HG02840 (cell line): ENCODE data around the gene ULBP3.
"Not testable (repeated sequence)": the region's sequence is repeated elsewhere in the genome, so short reads cannot be mapped to it uniquely, and the experiment has no call there.

Experiments used
- ATAC-seq: cut with Tn5 transposase; IDR thresholded peaks from one replicate; pipeline ENCODE4 v1.9.1; 2021; ENCODE audit warnings: mild to moderate bottlenecking, moderate library complexity, moderate number of reproducible peaks; ENCODE audit not compliant: unreplicated experiment, low FRiP score

The ULBP3 gene

DNA sequence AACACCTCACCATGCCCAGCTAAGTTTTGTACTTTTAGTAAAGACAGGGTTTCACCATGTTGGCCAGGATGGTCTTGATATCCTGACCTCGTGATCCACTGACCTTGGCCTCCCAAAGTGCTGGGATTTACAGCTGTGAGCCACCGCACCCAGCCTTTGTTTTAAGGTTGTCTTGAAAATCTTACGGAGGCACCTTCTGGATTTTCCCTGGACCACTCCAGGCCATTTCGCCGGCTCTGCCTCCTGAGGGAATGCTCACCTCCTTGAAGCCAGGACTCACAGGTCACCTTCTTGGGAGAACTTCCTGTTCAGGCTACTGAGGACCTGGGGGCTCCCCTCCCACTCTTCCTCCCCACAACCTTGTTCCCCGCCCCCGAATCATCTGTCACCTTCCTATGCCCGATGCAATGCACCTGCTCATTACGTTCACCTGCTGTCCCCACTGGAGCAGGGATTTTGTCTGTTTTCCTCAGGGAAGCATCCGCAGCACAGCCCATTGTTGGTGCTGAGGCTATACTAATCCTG, 24.2 kb downstream of the ULBP3 start:
- ATAC-seq = no peak

DNA sequence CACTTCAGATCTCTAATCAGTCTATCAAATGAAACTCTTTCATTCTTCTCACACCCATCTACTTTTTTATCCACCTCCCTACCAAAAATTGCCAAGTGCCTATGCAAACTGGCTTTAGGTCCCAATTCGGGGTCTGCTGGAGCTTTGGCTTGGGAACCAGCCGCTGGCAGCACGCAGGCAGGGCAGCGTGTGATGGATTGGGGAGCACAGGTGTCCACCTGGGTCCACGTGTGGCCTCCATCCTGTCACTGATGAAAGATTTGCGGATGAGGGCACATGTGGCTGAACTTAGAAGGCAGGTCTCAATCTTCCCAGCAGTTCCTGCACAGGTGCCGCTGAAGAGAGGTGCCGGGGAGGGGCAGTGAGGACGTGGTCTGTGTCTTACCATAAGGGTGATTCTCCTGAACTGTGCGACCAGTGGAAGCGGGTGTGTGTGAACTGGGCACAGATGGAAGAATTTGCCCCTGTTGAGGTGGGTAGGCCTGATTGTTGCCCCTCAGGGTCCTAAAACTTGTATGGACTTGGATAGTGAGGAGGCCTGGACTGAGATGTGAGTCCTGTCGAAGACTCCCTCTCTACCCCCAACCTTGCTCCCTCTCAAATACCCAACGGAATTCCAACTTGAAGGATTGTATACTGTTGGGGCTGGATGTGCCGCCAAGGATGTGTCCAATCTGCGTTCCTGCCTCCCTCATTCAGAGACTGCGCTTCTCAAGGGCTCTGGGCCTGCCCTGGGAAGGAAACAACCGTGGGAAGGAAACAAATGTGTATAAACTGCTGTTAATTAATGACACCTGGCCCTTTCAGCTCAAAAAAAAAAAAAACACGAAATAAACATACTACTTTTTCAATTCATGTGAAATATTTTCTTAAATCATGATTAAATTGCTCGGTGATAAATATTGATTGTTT, 25.2 kb downstream of the ULBP3 start:
- ATAC-seq = no peak

DNA sequence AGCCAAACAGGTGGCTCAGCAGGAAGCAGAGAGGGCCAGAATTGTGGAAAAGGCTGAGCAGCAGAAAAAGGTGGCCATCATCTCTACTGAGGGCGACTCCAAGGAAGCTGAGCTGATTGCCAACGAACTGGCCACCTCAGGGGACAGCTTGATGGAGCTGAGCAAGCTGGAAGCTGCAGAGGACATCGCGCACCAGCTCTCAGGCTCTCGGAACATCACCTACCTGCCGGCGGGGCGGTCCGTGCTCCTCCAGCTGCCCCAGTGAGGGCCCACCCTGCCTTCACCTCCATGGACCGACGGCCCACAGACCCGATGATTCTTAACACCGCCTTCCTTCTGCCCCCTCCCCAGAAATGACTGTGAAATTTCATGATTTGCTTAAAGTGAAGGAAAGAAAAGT, 25.8 kb downstream of the ULBP3 start:
- ATAC-seq = no peak

DNA sequence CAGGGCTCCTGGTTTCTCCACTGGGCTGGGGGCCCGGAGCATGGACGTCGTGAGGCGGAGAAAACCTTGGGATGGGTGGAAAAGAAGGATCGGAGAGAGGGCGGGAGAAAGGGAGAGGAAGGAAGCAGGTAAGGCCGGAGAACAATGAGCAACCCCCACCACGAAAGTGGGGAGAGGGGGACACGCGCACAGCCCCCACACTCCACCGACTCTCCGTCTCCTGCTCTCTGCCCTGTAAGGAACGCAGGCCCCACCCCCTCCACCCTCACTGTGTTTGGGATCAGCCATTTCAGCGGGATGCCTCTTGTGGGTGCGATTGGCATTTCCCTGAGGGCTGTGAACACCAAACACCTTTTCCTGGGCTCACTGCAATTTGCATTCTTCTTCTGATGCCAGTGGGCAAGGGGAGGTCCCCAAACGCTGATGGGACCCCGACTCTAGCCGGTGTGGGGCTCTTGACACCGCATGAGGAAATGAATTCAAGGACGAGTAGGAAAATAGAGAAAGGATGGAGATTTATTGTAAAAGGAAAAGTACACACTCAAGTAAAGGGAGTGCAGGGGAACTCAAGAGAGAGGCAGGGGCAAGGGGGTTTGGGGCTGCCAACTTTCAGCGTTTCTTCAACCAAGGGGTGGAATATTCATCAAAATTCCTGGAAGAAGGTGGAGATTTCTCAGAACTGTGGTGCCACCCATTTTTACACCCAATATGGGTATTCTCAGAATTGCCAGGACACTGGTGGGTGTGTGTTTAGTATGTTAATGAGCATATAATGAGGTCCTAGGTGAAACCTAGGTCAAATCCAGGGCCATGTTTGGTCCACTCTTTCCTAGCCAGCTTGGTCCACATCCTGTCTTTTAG, 30.5 kb downstream of the ULBP3 start:
- ATAC-seq = no peak

DNA sequence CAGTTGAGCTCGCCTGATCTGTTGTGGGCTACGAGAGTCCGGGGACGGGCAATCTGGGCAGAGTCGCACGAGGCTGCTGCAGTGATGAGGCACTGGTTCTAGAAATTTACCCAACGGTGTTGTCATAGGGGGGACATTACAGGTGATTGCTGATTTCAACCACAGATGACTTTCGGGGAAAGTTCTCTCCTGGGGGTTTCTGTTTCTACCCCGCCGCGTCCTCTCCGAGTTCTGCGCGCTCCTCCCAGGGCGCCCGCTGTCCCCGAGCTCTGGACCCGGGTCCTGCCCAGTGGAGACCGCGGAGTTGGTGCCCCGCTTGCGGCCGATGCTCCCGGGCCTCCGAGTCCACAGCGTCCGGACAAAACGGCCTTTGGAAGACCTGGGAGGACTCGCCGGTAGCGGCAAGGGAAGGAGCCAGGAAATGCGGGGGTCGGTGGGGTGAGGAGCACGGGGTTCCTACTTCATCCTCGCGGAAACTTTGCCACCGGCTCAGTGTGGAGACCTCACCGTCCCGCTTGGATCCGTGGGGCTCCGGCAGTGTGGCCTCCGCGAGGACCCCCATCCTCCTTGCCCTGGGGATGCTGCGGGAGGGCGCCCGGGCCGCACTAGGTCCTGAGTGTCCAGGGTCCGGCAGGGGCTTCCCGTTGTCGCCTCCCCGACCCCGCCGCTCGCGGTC, 31.3 kb downstream of the ULBP3 start:
- no peak for ATAC-seq

DNA sequence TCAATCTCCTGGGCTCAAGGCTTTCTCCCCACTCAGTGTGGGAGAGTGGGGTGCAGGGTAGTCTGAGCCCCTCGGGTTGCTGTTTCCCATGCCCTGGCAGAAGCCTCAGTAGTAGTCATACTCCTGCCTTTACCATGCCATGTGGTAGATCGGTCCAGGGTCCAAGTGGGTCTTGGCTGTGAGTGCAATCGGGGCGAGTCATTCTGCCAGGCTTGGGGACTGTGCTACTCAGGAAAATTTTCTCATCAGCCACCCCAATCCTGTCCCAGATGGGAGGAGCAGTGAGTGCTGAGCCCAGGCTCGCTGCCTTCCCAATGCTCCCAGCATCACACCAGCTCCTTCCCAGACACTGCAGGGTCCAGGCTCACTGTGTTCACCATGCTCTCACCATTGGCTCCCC, 32.8 kb downstream of the ULBP3 start:
- ATAC-seq = no peak

DNA sequence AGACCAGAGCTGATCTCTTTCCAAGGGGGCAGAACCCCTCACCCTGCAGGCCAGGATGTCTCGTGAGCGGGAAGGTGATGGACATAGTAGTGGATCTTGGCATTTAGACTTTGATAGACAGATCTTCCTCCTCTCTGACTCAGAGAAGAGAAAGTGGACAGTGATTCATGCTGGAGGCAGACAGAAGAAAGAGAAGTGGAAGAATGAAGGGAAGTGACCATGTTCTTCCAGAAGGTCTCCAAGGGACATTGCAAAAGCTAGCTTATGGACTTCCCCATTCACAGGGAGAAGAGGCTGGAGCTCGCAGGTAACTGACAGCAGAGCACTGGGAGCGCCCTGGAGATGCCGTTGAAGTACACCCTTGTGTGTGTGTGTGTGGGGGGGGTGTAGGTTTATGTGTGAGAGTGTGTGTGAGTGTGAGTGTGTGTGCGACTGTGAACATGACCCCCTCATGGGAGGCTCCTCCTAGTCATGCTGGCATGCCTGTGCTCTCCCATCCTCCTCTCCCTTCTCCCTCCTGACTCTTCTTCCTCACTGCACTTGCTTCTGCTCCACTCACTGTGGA, 35.6 kb downstream of the ULBP3 start:
- no peak for ATAC-seq

DNA sequence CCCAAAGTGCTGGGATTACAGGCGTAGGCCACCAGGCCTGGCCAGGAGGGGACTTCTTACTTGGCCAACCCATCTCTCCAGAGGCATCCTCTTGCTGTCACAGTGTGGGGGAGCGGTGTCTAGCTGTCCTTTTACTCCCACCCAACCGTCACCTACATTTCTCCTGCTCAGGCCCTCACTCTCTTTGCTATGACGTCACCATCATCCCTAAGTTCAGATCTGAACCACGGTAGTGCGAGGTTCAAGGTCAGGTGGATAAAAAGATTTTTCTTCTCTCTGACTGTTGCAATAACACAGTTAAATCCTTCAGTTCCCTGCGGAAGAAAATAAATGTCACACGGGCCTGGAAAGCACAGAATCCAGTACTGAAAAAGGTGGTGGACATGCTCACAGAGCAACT, 36.3 kb downstream of the ULBP3 start:
- ATAC-seq = no peak

DNA sequence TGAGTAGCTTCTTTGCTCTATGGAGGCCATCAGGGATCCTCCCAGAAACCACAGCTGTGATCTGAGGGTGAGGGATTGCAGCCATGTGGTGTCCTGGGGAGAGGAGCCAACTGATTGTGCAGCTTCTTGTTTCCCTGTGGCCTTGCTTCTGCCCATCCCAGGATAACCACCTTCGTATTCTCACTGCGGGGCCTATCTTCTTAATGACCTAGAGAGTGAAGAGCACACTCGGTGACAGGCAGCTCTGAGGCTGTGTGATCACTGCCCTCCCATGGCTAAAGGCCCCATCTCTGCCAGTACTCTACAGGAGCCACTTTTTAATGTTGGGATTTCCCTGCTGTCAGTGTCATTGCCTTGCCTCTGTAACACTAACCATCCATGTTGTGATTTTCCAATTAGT, 38.3 kb downstream of the ULBP3 start:
- no peak for ATAC-seq

DNA sequence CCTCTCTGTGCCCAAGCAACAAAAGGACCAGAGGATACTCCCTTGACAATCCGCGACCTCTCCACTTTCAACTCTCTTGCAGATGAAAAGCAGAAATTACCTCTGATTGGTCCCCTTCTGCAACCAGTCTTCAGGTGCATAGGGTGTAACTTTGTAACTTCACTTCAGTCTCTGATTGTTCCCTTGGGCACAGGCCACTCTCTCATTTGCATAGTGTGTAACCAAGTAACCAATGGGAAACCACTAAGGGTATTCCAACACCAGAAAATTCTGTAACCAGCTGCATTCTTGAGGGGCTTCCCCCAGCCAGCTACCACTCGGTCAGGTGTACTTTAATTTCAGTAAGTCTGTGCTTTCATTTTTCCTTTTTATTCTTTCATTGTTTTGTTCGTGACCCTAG, 39.2 kb downstream of the ULBP3 start:
- ATAC-seq = no peak

DNA sequence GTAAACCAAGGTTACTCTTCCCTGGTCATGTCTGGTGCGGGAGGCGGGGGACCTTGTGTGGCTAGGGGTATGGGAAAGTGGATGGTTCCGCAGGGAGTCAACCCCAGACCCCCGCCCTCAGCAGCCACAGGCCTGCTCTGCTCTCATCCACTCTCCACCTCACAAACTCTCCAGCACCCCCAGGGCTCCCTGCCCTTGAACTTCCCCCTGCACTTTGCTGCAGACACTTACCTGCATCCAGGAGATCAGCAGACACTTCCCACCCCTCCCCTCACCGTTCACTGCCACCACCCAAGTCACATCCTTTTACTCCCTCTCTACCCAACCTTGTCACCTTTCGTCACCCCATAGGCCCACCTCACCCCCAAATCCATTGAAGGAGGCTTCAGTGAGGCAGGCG, 39.6 kb downstream of the ULBP3 start:
- no peak for ATAC-seq

DNA sequence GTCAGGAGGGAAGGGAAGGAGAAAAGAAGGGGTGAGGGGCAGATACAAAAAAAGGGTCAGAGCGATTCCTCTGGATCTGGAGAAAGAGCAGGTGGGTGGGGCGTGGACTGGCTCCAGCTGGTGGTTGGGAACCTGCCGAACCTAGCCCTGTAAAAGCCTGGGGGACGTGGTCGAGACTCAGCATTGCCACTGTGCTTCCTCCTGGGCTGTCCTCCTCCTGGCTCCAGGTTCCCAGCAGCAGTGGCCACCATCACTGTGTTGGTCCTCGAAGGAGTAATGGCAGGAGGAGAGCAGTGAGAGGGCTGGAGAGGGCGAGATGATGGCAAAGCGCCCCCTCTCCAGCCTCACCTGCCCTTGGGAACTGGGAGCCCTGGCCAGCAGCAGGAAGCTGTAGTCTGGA, 40.1 kb downstream of the ULBP3 start:
- ATAC-seq = no peak

DNA sequence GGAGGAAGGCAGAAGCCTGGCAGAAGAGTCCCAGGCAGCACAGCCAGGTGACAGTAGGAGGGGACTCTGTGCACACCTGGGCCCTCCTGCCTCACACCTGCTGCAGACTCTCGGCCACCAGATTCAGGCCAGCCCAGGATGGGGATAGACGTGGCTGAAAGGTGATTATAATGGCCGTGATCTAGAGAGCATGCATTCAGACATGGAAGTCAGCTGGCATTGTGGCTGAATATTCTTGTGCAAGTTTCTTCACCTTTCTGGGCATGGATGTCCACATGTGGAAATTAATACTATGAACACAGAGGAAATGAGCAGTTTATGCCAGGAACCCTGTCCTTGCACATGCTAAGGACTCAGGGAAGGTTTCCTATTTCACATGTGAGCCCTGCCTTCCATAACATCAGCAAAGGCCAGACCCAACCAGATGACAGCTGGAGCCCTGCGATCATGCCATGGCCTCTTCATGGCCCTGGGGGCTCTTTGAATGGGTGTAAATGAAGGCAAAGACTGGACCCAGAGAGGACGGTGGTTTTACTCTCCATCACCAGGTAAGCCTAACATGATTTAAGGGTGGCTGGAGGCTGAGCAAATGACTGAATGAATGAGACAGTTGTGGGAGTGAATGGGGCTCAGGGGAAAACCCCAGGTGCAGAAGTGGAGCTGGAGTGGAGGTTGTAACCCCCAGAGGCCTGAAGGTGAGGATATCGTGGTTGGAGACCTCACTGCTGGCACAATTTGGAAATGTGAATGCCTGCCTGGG, 40.9 kb downstream of the ULBP3 start:
- no peak for ATAC-seq

DNA sequence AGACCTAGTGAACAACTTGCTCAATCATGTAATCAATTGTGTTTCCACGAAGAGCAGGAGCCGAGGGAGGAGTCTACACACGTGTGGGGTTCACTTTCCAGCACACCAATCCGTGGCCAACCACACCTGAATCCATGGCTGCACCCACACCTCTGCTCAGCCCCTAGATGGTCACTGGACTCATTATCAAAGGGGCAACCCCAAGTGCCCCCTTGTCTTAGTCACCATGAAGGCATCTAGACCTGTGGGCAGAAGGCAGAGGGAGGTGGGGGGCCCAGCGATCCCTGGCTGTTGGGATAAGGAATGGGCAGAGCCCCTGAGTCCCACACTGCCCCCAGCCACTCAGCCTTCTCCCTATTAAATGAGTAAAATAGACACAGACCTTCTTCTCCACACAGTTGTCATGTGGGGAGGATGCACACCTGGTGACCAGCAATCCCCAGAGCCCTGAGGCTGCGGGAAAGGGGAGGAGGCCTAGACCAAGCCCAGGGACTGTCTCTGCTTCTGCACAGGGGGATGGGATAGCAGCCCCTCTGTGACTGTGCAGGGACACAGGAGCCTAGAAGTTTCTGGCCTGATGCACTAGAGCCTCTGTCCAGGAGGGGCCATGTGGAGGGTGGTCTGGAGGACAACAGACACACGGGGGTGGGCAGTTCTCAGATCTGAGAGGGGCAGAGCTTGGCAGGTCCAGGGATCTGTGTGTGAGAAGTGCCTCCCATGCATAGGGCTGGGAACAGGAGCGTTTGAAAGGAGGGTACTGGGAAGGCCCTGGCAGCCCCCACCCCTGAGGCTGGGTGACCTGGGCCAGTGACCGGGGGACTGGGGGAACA, 41.7 kb downstream of the ULBP3 start:
- ATAC-seq = no peak

DNA sequence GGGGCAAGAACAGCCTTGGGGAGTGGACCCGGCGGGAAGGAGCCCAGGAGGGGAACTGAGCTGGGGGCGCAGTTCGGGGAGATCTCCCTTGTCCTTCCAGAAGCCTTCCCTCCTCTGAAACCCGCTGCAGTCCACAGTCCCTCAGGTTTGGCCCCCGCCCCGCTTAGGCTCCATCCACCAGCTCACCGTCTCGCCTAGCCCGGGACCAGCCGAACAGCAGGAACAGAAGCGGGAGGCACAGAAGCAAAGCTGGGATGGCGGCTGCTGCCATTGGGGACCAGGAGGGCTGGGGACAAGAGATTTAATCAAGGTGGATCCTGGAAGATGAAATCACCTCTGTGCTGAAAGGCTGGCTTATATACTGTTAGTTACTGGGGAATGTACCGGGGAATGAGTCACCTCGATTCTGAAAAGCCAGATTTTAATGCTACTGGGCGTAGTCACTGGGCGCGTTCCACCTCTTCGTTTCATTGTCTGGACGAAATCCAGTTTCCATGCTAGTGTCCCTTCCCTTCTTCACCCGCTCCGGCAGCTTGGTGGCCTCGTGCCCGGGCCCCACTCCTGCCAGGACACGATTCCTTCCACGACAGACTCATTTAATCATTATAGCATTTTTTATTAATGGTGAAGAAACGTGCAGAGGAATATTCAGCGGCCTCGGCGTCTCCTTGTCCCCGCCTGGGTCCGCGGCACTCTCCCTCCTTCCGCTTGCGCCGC, 43.6 kb downstream of the ULBP3 start, which contains the start of gene RAET1L:
Gene RAET1L, minus strand, starts transcription at position 332 of the 717 bp plus-strand sequence. Its CDS starts 61 bp downstream, at position 271.
- no peak for ATAC-seq

DNA sequence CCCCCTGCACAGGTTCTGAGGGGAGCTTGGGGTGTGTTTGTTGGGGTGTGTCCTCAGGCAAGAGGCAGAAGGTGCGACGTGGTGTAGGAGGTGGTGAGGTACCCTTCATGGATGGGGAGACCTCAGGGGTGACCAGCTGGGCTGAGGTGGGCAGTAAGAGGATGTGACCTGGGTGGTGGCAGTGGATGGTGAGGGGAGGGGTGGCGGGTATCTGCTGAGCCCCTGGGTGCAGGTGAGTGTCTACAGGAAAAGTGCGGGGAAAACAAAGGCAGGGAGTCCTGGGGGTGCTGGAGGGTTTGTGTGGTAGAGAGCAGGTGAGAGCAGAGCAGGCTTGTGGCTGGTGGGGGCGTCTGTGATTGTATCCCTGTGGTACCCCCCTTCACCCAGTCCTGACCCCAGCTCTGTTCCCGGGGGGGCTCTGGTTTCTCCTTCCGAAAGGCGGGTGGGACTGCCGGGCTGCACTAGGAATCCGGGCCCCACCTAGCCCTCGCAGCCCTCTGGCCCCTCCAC, 44.2 kb downstream of the ULBP3 start:
- no peak for ATAC-seq

DNA sequence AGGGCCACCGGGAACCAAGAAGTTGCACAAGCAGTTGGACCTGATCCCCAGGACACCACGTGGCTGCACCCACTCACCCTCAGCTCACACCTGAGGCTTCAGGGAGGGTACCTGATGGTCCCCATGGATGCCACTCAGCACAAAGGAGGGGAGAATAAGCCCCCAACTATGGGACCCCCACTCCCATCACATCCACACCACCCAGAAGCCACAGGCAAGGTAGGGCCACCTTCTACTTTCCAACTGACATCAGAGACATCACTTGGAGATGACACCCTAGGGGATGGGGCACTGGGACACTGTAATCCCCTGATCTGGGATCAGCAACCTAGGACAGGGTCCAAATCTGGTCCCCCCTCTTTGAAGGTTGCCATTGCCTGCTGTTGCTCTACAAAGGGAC, 44.9 kb downstream of the ULBP3 start:
- not testable (repeated sequence) for ATAC-seq

DNA sequence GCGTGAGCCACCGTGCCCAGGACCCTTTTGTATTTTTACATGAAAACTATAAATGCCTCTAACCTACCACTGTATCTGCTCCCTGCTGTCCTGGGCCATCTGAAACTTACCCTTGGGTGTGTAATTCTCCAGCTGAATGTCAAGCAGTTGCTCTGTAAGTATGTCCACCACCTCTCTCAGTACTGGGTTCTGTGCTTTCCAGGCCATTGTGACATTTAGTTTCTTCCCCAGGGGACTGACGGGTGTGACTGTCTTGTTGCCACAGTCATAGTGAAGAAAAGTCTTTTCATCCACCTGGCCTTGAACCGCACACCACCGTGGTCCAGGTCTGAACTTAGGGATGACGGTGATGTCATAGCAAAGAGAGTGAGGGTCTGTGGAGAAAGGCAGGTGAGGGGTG, 47.1 kb downstream of the ULBP3 start:
- ATAC-seq = not testable (repeated sequence)
